HCT116 (cell line): Measurements from ENCODE around the gene FST.

ENCODE experiments used
- TF ChIP-seq, protein P1 (sequence below): IDR thresholded peaks from 2 replicates; pipeline ENCODE4 v1.6.1; 2012
- TF ChIP-seq, protein P2 (sequence below): IDR thresholded peaks from 2 replicates; pipeline ENCODE4 v1.6.1; 2012

DNA sequence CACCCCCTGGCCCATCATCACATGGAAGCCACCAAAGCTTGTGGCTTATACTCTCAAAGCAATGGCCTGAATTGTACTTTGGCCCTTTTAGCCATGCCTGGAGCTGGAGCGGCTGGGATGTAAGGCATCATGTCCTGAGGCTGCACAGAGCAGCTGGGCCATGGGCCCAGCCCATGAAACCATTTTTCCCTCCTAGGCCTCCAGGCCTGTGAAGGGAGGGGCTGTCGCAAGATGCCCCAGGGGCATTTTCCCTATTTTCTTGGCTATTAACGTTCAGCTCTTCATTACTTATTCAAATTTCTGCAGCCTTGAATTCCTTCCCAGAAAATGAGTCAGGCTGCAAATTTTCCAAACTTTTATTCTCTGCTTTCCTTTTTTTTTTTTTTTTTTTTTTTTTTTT, 27.7 kb downstream of the FST start:
- TF ChIP-seq, protein P1, sequence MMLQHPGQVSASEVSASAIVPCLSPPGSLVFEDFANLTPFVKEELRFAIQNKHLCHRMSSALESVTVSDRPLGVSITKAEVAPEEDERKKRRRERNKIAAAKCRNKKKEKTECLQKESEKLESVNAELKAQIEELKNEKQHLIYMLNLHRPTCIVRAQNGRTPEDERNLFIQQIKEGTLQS = no peak
- TF ChIP-seq, protein P2, sequence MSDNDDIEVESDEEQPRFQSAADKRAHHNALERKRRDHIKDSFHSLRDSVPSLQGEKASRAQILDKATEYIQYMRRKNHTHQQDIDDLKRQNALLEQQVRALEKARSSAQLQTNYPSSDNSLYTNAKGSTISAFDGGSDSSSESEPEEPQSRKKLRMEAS = no peak
